DND-41 (cell line): ENCODE data around the gene BOLA2B.

Experiments
- ATAC-seq: fragments of 200-7000 bp; cut with Tn5 transposase; 3 replicates; pipeline ENCODE4 v1.9.1; 2021; ENCODE audit warnings: low read depth; ENCODE audit not compliant: insufficient read depth
- DNase-seq: peaks from one replicate; pipeline ENCODE4 v3.0.0-alpha.2; 2020
- H2AFZ ChIP-seq: 2 replicates; pipeline ENCODE4 v1.6.0; 2012; ENCODE audit warnings: low read depth, low read length
- H3K27ac ChIP-seq: 2 replicates; pipeline ENCODE4 v1.5.1; 2012; ENCODE audit warnings: low read length, inconsistent platforms
- H3K27me3 ChIP-seq: fragments of 200-600 bp; sonication (generic); 2 replicates; pipeline ENCODE4 v1.6.0; 2012; ENCODE audit warnings: low read length, mild to moderate bottlenecking, inconsistent platforms; ENCODE audit not compliant: insufficient read depth, poor library complexity
- H3K36me3 ChIP-seq: 2 replicates; pipeline ENCODE4 v1.5.1; 2012; ENCODE audit warnings: low read length, inconsistent platforms; ENCODE audit not compliant: insufficient read depth
- H3K4me1 ChIP-seq: 2 replicates; pipeline ENCODE4 v1.5.1; 2012; ENCODE audit warnings: mild to moderate bottlenecking, low read length; ENCODE audit not compliant: insufficient read depth
- H3K4me2 ChIP-seq: 2 replicates; pipeline ENCODE4 v1.6.0; 2012; ENCODE audit warnings: mild to moderate bottlenecking, moderate library complexity, low read length, inconsistent platforms; ENCODE audit not compliant: insufficient read depth
- H3K4me3 ChIP-seq, 2 experiments: fragments of 200-600 bp in 1 of 2; shearing (Covaris generic) in 1 of 2; 2 replicates each; pipeline ENCODE4 v1.5.1; 2012 to 2016; ENCODE audit warnings: inconsistent platforms in 2 of 2, low read length in 2 of 2, mild to moderate bottlenecking in 2 of 2, low read depth in 1 of 2, moderate library complexity in 1 of 2
- H3K79me2 ChIP-seq: 2 replicates; pipeline ENCODE4 v1.6.0; 2012; ENCODE audit warnings: low read length, inconsistent platforms; ENCODE audit not compliant: insufficient read depth
- H3K9ac ChIP-seq: 2 replicates; pipeline ENCODE4 v1.6.0; 2012; ENCODE audit warnings: low read depth, mild to moderate bottlenecking, inconsistent platforms, low read length, moderate library complexity
- H3K9me3 ChIP-seq: 2 replicates; pipeline ENCODE4 v1.5.1; 2012; ENCODE audit warnings: low read length, moderate library complexity, mild to moderate bottlenecking, inconsistent platforms; ENCODE audit not compliant: insufficient read depth, severe bottlenecking
- H4K20me1 ChIP-seq: 2 replicates; pipeline ENCODE4 v1.6.0; 2012; ENCODE audit warnings: low read length; ENCODE audit not compliant: insufficient read depth
- EZH2 ChIP-seq: IDR thresholded peaks from 3 replicates; pipeline ENCODE4 v1.6.1; 2012; ENCODE audit warnings: borderline replicate concordance, low read depth, mild to moderate bottlenecking, moderate library complexity, low read length, inconsistent platforms; ENCODE audit not compliant: severe bottlenecking
- TF ChIP-seq, protein P1 (sequence below): IDR thresholded peaks from 2 replicates; pipeline ENCODE4 v1.5.1; 2012; ENCODE audit warnings: borderline replicate concordance, low read length, moderate library complexity, mild to moderate bottlenecking; ENCODE audit not compliant: poor library complexity, severe bottlenecking; ENCODE audit errors: extremely low read depth

Gene BOLA2B

DNA sequence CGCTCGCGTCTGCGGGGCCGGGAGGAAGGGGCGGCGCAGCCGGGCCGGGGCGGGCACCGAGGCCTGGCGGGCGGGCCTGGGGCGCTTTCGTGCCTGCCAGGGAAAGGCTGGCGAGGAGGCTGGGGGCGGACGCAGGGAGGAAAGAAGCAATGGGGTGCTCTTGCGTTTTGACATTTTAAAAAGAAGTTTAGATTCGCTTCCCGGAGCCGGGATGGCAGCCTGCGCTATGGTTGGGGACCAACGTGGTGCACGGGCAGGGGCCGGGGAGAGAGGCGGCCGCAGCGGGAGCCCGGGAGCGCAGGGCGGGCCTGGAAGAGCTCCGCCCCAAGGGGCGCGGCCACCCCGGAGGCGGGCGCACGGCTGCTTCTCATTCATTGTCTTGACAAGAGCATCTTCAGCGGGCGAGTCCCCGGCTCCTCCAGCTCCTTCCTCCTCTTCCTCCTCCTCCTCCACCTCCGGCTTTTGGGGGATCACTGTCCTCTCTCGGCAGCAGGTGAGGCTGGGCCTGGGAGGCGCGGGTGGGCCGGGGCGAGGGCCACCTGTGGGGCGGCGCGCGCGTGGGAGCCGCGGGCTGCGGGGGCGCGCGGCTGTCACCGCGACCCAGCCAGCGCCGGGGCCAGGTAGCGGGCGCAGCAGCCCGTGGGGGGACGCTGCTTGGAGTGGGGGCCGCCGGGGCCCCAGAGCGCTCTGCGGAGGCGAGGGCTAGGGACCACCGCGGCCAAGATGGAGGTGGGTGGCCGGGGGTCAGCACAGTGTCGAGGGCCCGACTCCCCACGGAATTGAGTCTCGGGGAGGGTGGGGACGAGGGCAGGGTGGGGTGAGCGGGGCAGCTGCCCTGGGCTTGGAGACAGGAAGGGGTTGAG is 10.0 kb downstream of the BOLA2B start, which contains the start of gene CORO1A:
CORO1A (plus strand) TSS at position 370 of the 863 bp plus-strand sequence. CDS start 1,608 bp downstream, outside the sequence.
- DNase-seq = peak; percentile 91
- Histone ChIP-seq H3K27me3 (no peaks in the 10 kb centered on the region), H3K4me2 (peak within 1 kb of the TSS; percentile 90), H3K9ac (peak within 1 kb of the TSS; percentile 89), H3K79me2 (peaks cover 47% of the 10 kb centered on the region), H2AFZ (peak within 1 kb of the TSS; percentile 90), H3K36me3 (peaks cover 41% of the 10 kb centered on the region), H3K4me1 (peaks cover 50% of the 10 kb centered on the region), H3K4me3 (peak within 1 kb of the TSS; percentile 84 to 93), H3K9me3 (no peaks in the 10 kb centered on the region), H4K20me1 (peaks cover 26% of the 10 kb centered on the region), H3K27ac (peak within 1 kb of the TSS; percentile 97)
- ATAC-seq = peak; percentile 65
- no peak for TF ChIP-seq EZH2
- TF ChIP-seq, protein P1, sequence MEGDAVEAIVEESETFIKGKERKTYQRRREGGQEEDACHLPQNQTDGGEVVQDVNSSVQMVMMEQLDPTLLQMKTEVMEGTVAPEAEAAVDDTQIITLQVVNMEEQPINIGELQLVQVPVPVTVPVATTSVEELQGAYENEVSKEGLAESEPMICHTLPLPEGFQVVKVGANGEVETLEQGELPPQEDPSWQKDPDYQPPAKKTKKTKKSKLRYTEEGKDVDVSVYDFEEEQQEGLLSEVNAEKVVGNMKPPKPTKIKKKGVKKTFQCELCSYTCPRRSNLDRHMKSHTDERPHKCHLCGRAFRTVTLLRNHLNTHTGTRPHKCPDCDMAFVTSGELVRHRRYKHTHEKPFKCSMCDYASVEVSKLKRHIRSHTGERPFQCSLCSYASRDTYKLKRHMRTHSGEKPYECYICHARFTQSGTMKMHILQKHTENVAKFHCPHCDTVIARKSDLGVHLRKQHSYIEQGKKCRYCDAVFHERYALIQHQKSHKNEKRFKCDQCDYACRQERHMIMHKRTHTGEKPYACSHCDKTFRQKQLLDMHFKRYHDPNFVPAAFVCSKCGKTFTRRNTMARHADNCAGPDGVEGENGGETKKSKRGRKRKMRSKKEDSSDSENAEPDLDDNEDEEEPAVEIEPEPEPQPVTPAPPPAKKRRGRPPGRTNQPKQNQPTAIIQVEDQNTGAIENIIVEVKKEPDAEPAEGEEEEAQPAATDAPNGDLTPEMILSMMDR = no peak

- ATAC-seq (no peak), DNase-seq (no peak)
- no peak overlapping the region for H3K4me2 ChIP-seq
- no peaks in the 10 kb centered on the region for H3K27me3 ChIP-seq
- H3K4me1 ChIP-seq = peaks cover 24% of the 10 kb centered on the region
- peaks cover 16% of the 10 kb centered on the region for H3K36me3 ChIP-seq
- TF ChIP-seq EZH2 = no peak
- TF ChIP-seq, protein P1 = no peak
- H3K79me2 ChIP-seq = peaks cover 24% of the 10 kb centered on the region
- H2AFZ ChIP-seq = no peak overlapping the region
- H3K9me3 ChIP-seq = no peaks in the 10 kb centered on the region
- no peak overlapping the region for H3K27ac ChIP-seq
- no peak overlapping the region for H3K9ac ChIP-seq
- peaks cover 7% of the 10 kb centered on the region for H4K20me1 ChIP-seq
- H3K4me3 ChIP-seq = no peak overlapping the region
Measured at GRCh38 chr16:30180741-30181140, 12.7 kb downstream of the BOLA2B start.

DNA sequence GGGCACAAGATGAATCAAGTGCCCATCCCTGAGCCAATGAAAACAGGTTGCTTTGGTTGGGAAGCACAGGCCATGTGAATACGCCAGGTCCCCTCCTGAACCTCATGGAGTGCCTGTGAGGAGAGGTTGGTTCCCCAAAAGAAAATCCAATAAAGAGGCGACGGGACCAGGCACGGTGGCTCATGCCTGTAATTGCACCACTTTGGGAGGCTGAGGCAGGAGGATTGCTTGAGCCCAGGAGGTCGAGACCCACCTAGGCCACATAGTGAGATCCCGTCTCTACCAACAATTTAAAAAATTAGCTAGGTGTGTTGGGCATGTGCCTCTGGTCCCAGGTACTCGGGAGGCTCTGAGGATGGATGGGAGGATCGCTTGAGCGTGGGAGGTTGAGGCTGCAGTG is 13.5 kb downstream of the BOLA2B start:
- Histone ChIP-seq H3K4me2 (no peak overlapping the region), H2AFZ (no peak overlapping the region), H3K4me1 (peaks cover 16% of the 10 kb centered on the region), H3K4me3 (no peak overlapping the region), H3K9ac (no peak overlapping the region), H3K79me2 (peaks cover 15% of the 10 kb centered on the region), H3K36me3 (peaks cover 9% of the 10 kb centered on the region; the same call in 1 of the 2 replicates), H3K9me3 (no peaks in the 10 kb centered on the region), H3K27me3 (no peaks in the 10 kb centered on the region), H4K20me1 (peaks cover 7% of the 10 kb centered on the region), H3K27ac (no peak overlapping the region)
- DNase-seq = no peak
- no peak for ATAC-seq
- no peak for TF ChIP-seq EZH2
- TF ChIP-seq, protein P1 = no peak
